GM19043 (cell line): ENCODE results near the gene RPL7A.

Source experiments
- ATAC-seq: cut with Tn5 transposase; IDR thresholded peaks from one replicate; pipeline ENCODE4 v1.9.1; 2021; ENCODE audit warnings: low read depth; ENCODE audit not compliant: unreplicated experiment

The RPL7A gene

GRCh38 chr9:133346021-133346785 lies 1.8 kb upstream of the RPL7A start:
- no peak for ATAC-seq

- no peak for ATAC-seq
These were observed 468 bp upstream of the RPL7A start for GRCh38 chr9:133347515-133347984.

GRCh38 chr9:133348718-133349573 lies 928 bp downstream of the RPL7A start:
- ATAC-seq = no peak

- ATAC-seq = no peak
These were observed 2.1 kb downstream of the RPL7A start for GRCh38 chr9:133349965-133350616.

GRCh38 chr9:133351526-133351907 lies 3.5 kb downstream of the RPL7A start:
- ATAC-seq = no peak

GRCh38 chr9:133351908-133352634 lies 4.1 kb downstream of the RPL7A start:
- ATAC-seq = no peak

- ATAC-seq = no peak
These were observed 4.8 kb downstream of the RPL7A start for GRCh38 chr9:133352635-133353340.

- no peak for ATAC-seq
These were observed 5.5 kb downstream of the RPL7A start for GRCh38 chr9:133353548-133353947.

GRCh38 chr9:133354766-133355165 lies 6.7 kb downstream of the RPL7A start:
- ATAC-seq = no peak

GRCh38 chr9:133355881-133356357 lies 7.9 kb downstream of the RPL7A start:
- no peak for ATAC-seq

- ATAC-seq = no peak
These were observed 8.5 kb downstream of the RPL7A start, which contains the start of the genes SURF1 and SURF2 for GRCh38 chr9:133356391-133357091. SURF1 (minus strand) TSS chr9:133356487; CDS start chr9:133356453, 34 bp downstream. SURF2 (plus strand) TSS chr9:133356550; CDS start chr9:133356593, 43 bp downstream.

GRCh38 chr9:133357656-133358055 lies 9.6 kb downstream of the RPL7A start:
- no peak for ATAC-seq

GRCh38 chr9:133359399-133360175 lies 11.6 kb downstream of the RPL7A start:
- no peak for ATAC-seq

GRCh38 chr9:133360400-133361393 lies 12.7 kb downstream of the RPL7A start:
- no peak for ATAC-seq

- ATAC-seq = no peak
These were observed 13.6 kb downstream of the RPL7A start for GRCh38 chr9:133361507-133362092.

GRCh38 chr9:133362359-133363044 lies 14.5 kb downstream of the RPL7A start:
- no peak for ATAC-seq
